Body of pancreas (tissue), 4 donors: ENCODE data around the gene KRTAP9-1.

Experiments used
- POLR2A ChIP-seq, 3 donors: fragments of 450-650 bp; IDR thresholded peaks; one replicate each; pipeline ENCODE4 v1.6.1; 2016; ENCODE audit warnings: antibody characterized with exemption in 3 of 3, mild to moderate bottlenecking in 2 of 3
- TF ChIP-seq, protein P1 (sequence below), 7 experiments: fragments of 450-650 bp in 4 of 7; fragments of 200-600 bp in 3 of 7; sonication (generic) in 3 of 7; IDR thresholded peaks; one replicate each; pipeline ENCODE4 v1.5.1; 2016 to 2019; ENCODE audit warnings: antibody characterized with exemption in 7 of 7

DNA sequence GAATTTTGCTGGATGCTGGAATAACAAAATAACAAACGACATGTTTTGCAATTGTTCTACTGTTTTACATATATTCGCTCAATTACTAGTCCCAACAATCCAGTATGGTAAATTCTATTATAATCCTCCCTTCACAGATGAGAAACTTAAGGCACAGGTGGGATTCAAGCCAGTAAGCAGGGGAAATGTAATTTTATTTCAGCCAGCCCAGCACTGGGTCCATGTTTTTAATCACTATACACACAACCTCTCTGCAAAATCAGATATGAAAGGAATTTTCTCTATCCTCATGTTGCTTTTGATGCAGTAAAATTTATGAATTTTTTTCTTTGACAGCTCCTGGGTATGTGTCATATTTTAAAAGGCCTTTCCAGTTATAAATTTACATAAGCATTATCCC, 44.4 kb upstream of the KRTAP9-1 start:
- TF ChIP-seq, protein P1, sequence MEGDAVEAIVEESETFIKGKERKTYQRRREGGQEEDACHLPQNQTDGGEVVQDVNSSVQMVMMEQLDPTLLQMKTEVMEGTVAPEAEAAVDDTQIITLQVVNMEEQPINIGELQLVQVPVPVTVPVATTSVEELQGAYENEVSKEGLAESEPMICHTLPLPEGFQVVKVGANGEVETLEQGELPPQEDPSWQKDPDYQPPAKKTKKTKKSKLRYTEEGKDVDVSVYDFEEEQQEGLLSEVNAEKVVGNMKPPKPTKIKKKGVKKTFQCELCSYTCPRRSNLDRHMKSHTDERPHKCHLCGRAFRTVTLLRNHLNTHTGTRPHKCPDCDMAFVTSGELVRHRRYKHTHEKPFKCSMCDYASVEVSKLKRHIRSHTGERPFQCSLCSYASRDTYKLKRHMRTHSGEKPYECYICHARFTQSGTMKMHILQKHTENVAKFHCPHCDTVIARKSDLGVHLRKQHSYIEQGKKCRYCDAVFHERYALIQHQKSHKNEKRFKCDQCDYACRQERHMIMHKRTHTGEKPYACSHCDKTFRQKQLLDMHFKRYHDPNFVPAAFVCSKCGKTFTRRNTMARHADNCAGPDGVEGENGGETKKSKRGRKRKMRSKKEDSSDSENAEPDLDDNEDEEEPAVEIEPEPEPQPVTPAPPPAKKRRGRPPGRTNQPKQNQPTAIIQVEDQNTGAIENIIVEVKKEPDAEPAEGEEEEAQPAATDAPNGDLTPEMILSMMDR (IDR thresholded peaks at IDR 0.05): no peak
- TF ChIP-seq POLR2A (IDR thresholded peaks at IDR 0.05): no peak
